GM23338 (cell line): ENCODE results near the gene RPA3. TPM values are rescaled to one million over a fixed set of nuclear protein-coding genes. Genes with fewer than 3 reads are reported as not detected.
"Not testable (repeated sequence)": the region's sequence is repeated elsewhere in the genome, so short reads cannot be mapped to it uniquely, and the experiment has no call there.

Experiments used
- ATAC-seq: fragments of 200-7000 bp; cut with Tn5 transposase; 3 replicates; pipeline ENCODE4 v1.9.1; 2020
- DNase-seq: peaks from one replicate; pipeline ENCODE4 v3.0.0-alpha.2; 2015; ENCODE audit warnings: low spot score
- H2AFZ ChIP-seq: fragments of 200-600 bp; sonication (generic); 2 replicates; pipeline ENCODE4 v1.8.0; 2016; ENCODE audit warnings: antibody characterized with exemption, mild to moderate bottlenecking, moderate library complexity
- H3F3A ChIP-seq: fragments of 200-600 bp; sonication (generic); replicated peaks from 2 replicates; pipeline ENCODE4 v1.8.0; 2017; ENCODE audit warnings: antibody characterized with exemption, mixed run types, low read depth
- H3K27ac ChIP-seq: fragments of 200-600 bp; sonication (generic); 2 replicates; pipeline ENCODE4 v1.6.1; 2016; ENCODE audit warnings: low read depth
- H3K27me3 ChIP-seq: fragments of 200-600 bp; sonication (generic); 2 replicates; pipeline ENCODE4 v1.8.0; 2016; ENCODE audit warnings: mild to moderate bottlenecking, mixed run types, moderate library complexity; ENCODE audit not compliant: insufficient read depth
- H3K36me3 ChIP-seq: fragments of 200-600 bp; sonication (generic); 2 replicates; pipeline ENCODE4 v1.8.0; 2016; ENCODE audit warnings: mild to moderate bottlenecking; ENCODE audit not compliant: insufficient read depth
- H3K4me1 ChIP-seq: fragments of 200-600 bp; sonication (generic); 2 replicates; pipeline ENCODE4 v1.8.0; 2016; ENCODE audit warnings: mild to moderate bottlenecking, moderate library complexity; ENCODE audit not compliant: insufficient read depth
- H3K4me2 ChIP-seq: fragments of 200-600 bp; sonication (generic); 2 replicates; pipeline ENCODE4 v1.7.1; 2017; ENCODE audit warnings: mixed run types
- H3K4me3 ChIP-seq: fragments of 200-600 bp; sonication (generic); 2 replicates; pipeline ENCODE4 v1.6.1; 2016; ENCODE audit warnings: mixed run types
- H3K79me2 ChIP-seq: fragments of 200-600 bp; sonication (generic); replicated peaks from 2 replicates; pipeline ENCODE4 v1.8.0; 2017; ENCODE audit warnings: mild to moderate bottlenecking; ENCODE audit not compliant: insufficient read depth
- H3K9me2 ChIP-seq: fragments of 200-600 bp; sonication (generic); 2 replicates; pipeline ENCODE4 v1.8.0; 2017; ENCODE audit not compliant: insufficient read depth
- H4K20me1 ChIP-seq: fragments of 200-600 bp; sonication (generic); replicated peaks from 2 replicates; pipeline ENCODE4 v1.8.0; 2017; ENCODE audit warnings: mild to moderate bottlenecking; ENCODE audit not compliant: insufficient read depth
- H3K27ac Mint-ChIP-seq: 2 replicates; pipeline ENCODE4 v1.8.0; 2020; ENCODE audit warnings: inconsistent platforms, mild to moderate bottlenecking, moderate library complexity, mixed read lengths
- H3K27me3 Mint-ChIP-seq: 3 replicates; pipeline ENCODE4 v1.8.0; 2022; ENCODE audit warnings: low read depth, mild to moderate bottlenecking, moderate library complexity, mixed read lengths, inconsistent platforms; ENCODE audit not compliant: insufficient read depth, poor library complexity
- H3K36me3 Mint-ChIP-seq: 3 replicates; pipeline ENCODE4 v1.8.0; 2021; ENCODE audit warnings: low read depth, mild to moderate bottlenecking, inconsistent platforms, moderate library complexity, mixed read lengths
- H3K4me1 Mint-ChIP-seq: 3 replicates; pipeline ENCODE4 v1.8.0; 2020; ENCODE audit warnings: mild to moderate bottlenecking, inconsistent platforms, mixed read lengths
- H3K4me3 Mint-ChIP-seq: 3 replicates; pipeline ENCODE4 v1.8.0; 2021; ENCODE audit warnings: moderate library complexity, mild to moderate bottlenecking, inconsistent platforms, mixed read lengths
- H3K9me3 Mint-ChIP-seq: 3 replicates; pipeline ENCODE4 v1.8.0; 2020; ENCODE audit warnings: moderate library complexity, mild to moderate bottlenecking, inconsistent platforms, mixed read lengths
- CREB1 ChIP-seq: fragments of 250-450 bp; sonication (Bioruptor Pico); IDR thresholded peaks from 2 replicates; pipeline ENCODE4 v1.5.0; 2020; ENCODE audit warnings: low read depth, mild to moderate bottlenecking, moderate library complexity
- CTCF ChIP-seq, 2 experiments: fragments of 200-600 bp in 1 of 2; sonication (generic) in 1 of 2; conservative IDR thresholded peaks; 2 replicates each; pipeline versions ENCODE4 v1.5.1 to v1.6.1; 2016 to 2017; ENCODE audit warnings: antibody characterized with exemption in 2 of 2, low read depth in 2 of 2, mild to moderate bottlenecking in 2 of 2, moderate library complexity in 1 of 2
- ETS1 ChIP-seq: IDR thresholded peaks from 2 replicates; pipeline ENCODE4 v1.6.1; 2016; ENCODE audit warnings: antibody characterized with exemption
- EZH2 ChIP-seq: fragments of 200-600 bp; sonication (generic); IDR thresholded peaks from one replicate; pipeline ENCODE4 v1.8.0; 2017; ENCODE audit warnings: antibody characterized with exemption, mild to moderate bottlenecking, low read depth; ENCODE audit not compliant: unreplicated experiment
- EZH2phosphoT487 ChIP-seq: fragments of 200-600 bp; sonication (generic); IDR thresholded peaks from one replicate; pipeline ENCODE4 v1.8.1; 2018; ENCODE audit warnings: antibody characterized with exemption; ENCODE audit not compliant: unreplicated experiment
- JUNB ChIP-seq: IDR thresholded peaks from one replicate; pipeline ENCODE4 v1.6.1; 2016; ENCODE audit warnings: antibody characterized with exemption; ENCODE audit not compliant: unreplicated experiment
- NANOG ChIP-seq: IDR thresholded peaks from 2 replicates; pipeline ENCODE4 v1.6.1; 2016; ENCODE audit warnings: antibody characterized with exemption, borderline replicate concordance
- POLR2AphosphoS5 ChIP-seq: IDR thresholded peaks from 2 replicates; pipeline ENCODE4 v1.6.1; 2016; ENCODE audit warnings: antibody characterized with exemption, low read depth
- STAT1 ChIP-seq: IDR thresholded peaks from one replicate; pipeline ENCODE4 v1.6.1; 2016; ENCODE audit warnings: antibody characterized with exemption; ENCODE audit not compliant: unreplicated experiment
- ZNF114 ChIP-seq: fragments of 250-450 bp; sonication (Bioruptor Pico); IDR thresholded peaks from 2 replicates; pipeline ENCODE4 v1.5.0; 2020; ENCODE audit warnings: mild to moderate bottlenecking, moderate library complexity
- polyA plus RNA-seq: library from polyadenylated mRNA; unstranded; fragments of >200 nt; fragmentation: Nextera tagmentation; extraction: Ambion mirVana; gene quantifications from 2 replicates; pipeline ENCODE4 v1.2.1, GENCODE V29; 2016
- total RNA-seq: library from RNA; depleted of rRNA; stranded (reverse); fragments of >200 nt; shearing (Covaris generic); gene quantifications from 2 replicates; pipeline ENCODE4 v1.2.3, GENCODE V29; 2014

The RPA3 gene
- total and polyA plus RNA-seq, 2 experiments from 2014 or later: 74.9 to 287 TPM

- no peaks in the 10 kb centered on the region for H3K4me1 ChIP-seq
- Mint-ChIP-seq H3K36me3 (peaks cover 9% of the 10 kb centered on the region; the same call in 2 of the 3 replicates), H3K4me3 (no peak overlapping the region), H3K9me3 (peaks cover 4% of the 10 kb centered on the region; the same call in 1 of the 3 replicates), H3K4me1 (peaks cover 11% of the 10 kb centered on the region; the same call in 1 of the 3 replicates), H3K27ac (no peak overlapping the region), H3K27me3 (no peaks in the 10 kb centered on the region)
- no peaks in the 10 kb centered on the region for H4K20me1 ChIP-seq
- no peaks in the 10 kb centered on the region for H3F3A ChIP-seq
- no peak for DNase-seq
- no peak for TF ChIP-seq NANOG
- TF ChIP-seq EZH2phosphoT487: no peak
- no peak for TF ChIP-seq POLR2AphosphoS5
- TF ChIP-seq STAT1: no peak
- TF ChIP-seq EZH2: no peak
- TF ChIP-seq ETS1: no peak
- no peak for TF ChIP-seq JUNB
- no peak for TF ChIP-seq CREB1
- TF ChIP-seq ZNF114 (CRISPR knock-in tag): no peak
- H3K4me3 ChIP-seq: no peak overlapping the region
- no peak for ATAC-seq
- H3K27me3 ChIP-seq: no peaks in the 10 kb centered on the region
- no peaks in the 10 kb centered on the region for H3K36me3 ChIP-seq
- no peak overlapping the region for H2AFZ ChIP-seq
- no peaks in the 10 kb centered on the region for H3K79me2 ChIP-seq
- H3K27ac ChIP-seq: no peak overlapping the region
- no peaks in the 10 kb centered on the region for H3K9me2 ChIP-seq
- H3K4me2 ChIP-seq: no peak overlapping the region
These were observed 36.5 kb downstream of the RPA3 start for GRCh38 chr7:7681936-7682329.

- no peaks in the 10 kb centered on the region for H3K4me1 ChIP-seq
- Mint-ChIP-seq H3K27me3 (no peaks in the 10 kb centered on the region), H3K4me1 (peaks cover 11% of the 10 kb centered on the region; the same call in 1 of the 3 replicates), H3K36me3 (peaks cover 9% of the 10 kb centered on the region; the same call in 2 of the 3 replicates), H3K27ac (no peak overlapping the region), H3K9me3 (peaks cover 4% of the 10 kb centered on the region; the same call in 1 of the 3 replicates), H3K4me3 (no peak overlapping the region)
- H3K4me2 ChIP-seq: no peak overlapping the region
- peak; percentile 71 for DNase-seq
- H3K36me3 ChIP-seq: no peaks in the 10 kb centered on the region
- H3K4me3 ChIP-seq: no peak overlapping the region
- TF ChIP-seq CTCF (conservative IDR thresholded peaks at IDR 0.05; ENCODE audit: low read depth in 2 of 2): peak; percentile 56 to 66
- no peak for TF ChIP-seq ZNF114 (CRISPR knock-in tag)
- H3K27ac ChIP-seq: no peak overlapping the region; the same call in 1 of the 2 replicates
- ATAC-seq: peak; percentile 46; the same call in 1 of the 3 replicates
- no peaks in the 10 kb centered on the region for H3K27me3 ChIP-seq
- no peaks in the 10 kb centered on the region for H3K79me2 ChIP-seq
- no peaks in the 10 kb centered on the region for H3F3A ChIP-seq
- no peak overlapping the region for H2AFZ ChIP-seq
- no peaks in the 10 kb centered on the region for H4K20me1 ChIP-seq
- H3K9me2 ChIP-seq: no peaks in the 10 kb centered on the region
These were observed 37.0 kb downstream of the RPA3 start for GRCh38 chr7:7681191-7681935.

- not testable (repeated sequence) for H3K9me2 ChIP-seq, H3K36me3 ChIP-seq, H3K27me3 Mint-ChIP-seq, H3F3A ChIP-seq, H3K27me3 ChIP-seq, ATAC-seq, H4K20me1 ChIP-seq, H3K27ac Mint-ChIP-seq, H3K27ac ChIP-seq, H2AFZ ChIP-seq, H3K9me3 Mint-ChIP-seq, DNase-seq, H3K4me2 ChIP-seq, H3K4me3 ChIP-seq, H3K4me3 Mint-ChIP-seq, H3K79me2 ChIP-seq, H3K4me1 ChIP-seq
- Mint-ChIP-seq H3K4me1 (peaks cover 11% of the 10 kb centered on the region; the same call in 1 of the 3 replicates), H3K36me3 (peaks cover 12% of the 10 kb centered on the region)
These were observed 38.8 kb downstream of the RPA3 start for GRCh38 chr7:7679640-7680039.
